Stomach (tissue), 4 donors: ENCODE measurements around the gene CLEC18A.

Experiments
- EP300 ChIP-seq: sonication (generic); formaldehyde crosslinking; IDR thresholded peaks from one replicate; pipeline ENCODE4 v1.6.1; 2017; ENCODE audit warnings: antibody characterized with exemption
- POLR2AphosphoS5 ChIP-seq, 3 donors: sonication (generic); formaldehyde crosslinking; IDR thresholded peaks; one replicate each; pipeline ENCODE4 v1.6.1; 2016; ENCODE audit warnings: antibody characterized with exemption in 3 of 3
- TF ChIP-seq, protein P1 (sequence below), 7 experiments: fragments of 450-650 bp in 4 of 7; fragments of 200-600 bp in 3 of 7; sonication (generic) in 3 of 7; IDR thresholded peaks; one replicate each; pipeline ENCODE4 v1.5.1; 2016 to 2019; ENCODE audit warnings: antibody characterized with exemption in 7 of 7, control low read depth in 2 of 7, mild to moderate bottlenecking in 1 of 7

DNA sequence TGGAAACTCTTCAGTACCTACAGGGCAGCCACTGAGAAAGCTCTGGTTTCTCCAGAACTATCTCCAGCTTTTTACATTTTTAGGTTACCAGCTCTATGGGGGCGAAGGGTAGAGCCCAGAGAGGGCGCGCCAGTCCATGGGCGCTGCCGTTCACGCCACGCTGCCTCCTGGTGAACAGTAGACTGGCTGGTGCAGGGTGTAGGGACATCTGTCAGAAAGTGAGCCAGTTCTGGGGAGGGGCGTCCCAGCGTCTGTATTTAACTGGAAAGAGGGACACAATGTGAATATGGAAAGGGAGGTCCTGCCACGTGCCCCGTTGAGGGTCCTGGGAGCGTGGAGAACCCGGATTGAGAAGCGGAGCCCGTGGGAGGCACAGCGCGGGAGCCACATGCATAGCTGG is 16.4 kb upstream of the CLEC18A start:
- TF ChIP-seq, protein P1, sequence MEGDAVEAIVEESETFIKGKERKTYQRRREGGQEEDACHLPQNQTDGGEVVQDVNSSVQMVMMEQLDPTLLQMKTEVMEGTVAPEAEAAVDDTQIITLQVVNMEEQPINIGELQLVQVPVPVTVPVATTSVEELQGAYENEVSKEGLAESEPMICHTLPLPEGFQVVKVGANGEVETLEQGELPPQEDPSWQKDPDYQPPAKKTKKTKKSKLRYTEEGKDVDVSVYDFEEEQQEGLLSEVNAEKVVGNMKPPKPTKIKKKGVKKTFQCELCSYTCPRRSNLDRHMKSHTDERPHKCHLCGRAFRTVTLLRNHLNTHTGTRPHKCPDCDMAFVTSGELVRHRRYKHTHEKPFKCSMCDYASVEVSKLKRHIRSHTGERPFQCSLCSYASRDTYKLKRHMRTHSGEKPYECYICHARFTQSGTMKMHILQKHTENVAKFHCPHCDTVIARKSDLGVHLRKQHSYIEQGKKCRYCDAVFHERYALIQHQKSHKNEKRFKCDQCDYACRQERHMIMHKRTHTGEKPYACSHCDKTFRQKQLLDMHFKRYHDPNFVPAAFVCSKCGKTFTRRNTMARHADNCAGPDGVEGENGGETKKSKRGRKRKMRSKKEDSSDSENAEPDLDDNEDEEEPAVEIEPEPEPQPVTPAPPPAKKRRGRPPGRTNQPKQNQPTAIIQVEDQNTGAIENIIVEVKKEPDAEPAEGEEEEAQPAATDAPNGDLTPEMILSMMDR (IDR thresholded peaks at IDR 0.05): no peak
- TF ChIP-seq EP300: no peak
- TF ChIP-seq POLR2AphosphoS5 (IDR thresholded peaks at IDR 0.05): no peak
